B cell (primary cell): ENCODE measurements around the gene COQ2. TPM values are rescaled to one million over a fixed set of nuclear protein-coding genes. Genes with fewer than 3 reads are reported as not detected.
A peak's percentile ranks its signal among the peaks of the same experiment; 100 is the strongest.

ENCODE experiments used
- ATAC-seq: fragments of 200-7000 bp; cut with Tn5 transposase; one replicate; pipeline ENCODE4 v1.10.0; 2021; ENCODE audit warnings: low read depth, mild to moderate bottlenecking, moderate number of reproducible peaks, moderate library complexity
- CTCF ChIA-PET: fragments of 350-600 bp; sonication (Branson Sonifier 250); formaldehyde crosslinking; loops from one replicate; lab custom pipeline; 2021; ENCODE audit warnings: antibody characterized with exemption, inconsistent platforms; lab: Charles Lee
- POLR2A ChIA-PET: fragments of 350-600 bp; sonication (Branson Sonifier 250); formaldehyde crosslinking; loops from one replicate; lab custom pipeline; 2021; ENCODE audit warnings: antibody characterized with exemption; lab: Charles Lee
- DNase-seq: peaks from one replicate; pipeline ENCODE4 v3.0.0; 2013
- H2AFZ ChIP-seq: 2 replicates; pipeline ENCODE4 v1.6.1; 2012; ENCODE audit warnings: mild to moderate bottlenecking, low read depth, low read length; ENCODE audit not compliant: insufficient read depth, poor library complexity, severe bottlenecking
- H3K27ac ChIP-seq, 2 donors: 1 replicate in 1 of 2; 2 replicates in 1 of 2; pipeline ENCODE4 v1.5.1; 2012 to 2013; ENCODE audit warnings: low read length in 2 of 2, mild to moderate bottlenecking in 2 of 2, moderate library complexity in 1 of 2
- H3K27me3 ChIP-seq, 4 experiments: fragments of 200-600 bp in 1 of 4; sonication (generic) in 1 of 4; replicated peaks in 1 of 4; 1 replicate in 2 of 4; 2 replicates in 2 of 4; pipeline versions ENCODE4 v1.6.1 to v1.7.0; 2013 to 2016; ENCODE audit warnings: low read length in 3 of 4, mild to moderate bottlenecking in 2 of 4, mixed read lengths in 1 of 4, moderate library complexity in 1 of 4; ENCODE audit not compliant: insufficient read depth in 4 of 4, control insufficient read depth in 3 of 4; ENCODE audit errors: control extremely low read depth in 1 of 4
- H3K36me3 ChIP-seq, 2 experiments: replicated peaks in 1 of 2; 1 replicate in 1 of 2; 2 replicates in 1 of 2; pipeline versions ENCODE4 v1.6.1 to v1.7.1; 2013; ENCODE audit warnings: low read length in 1 of 2; ENCODE audit not compliant: insufficient read depth in 2 of 2, control insufficient read depth in 1 of 2; ENCODE audit errors: control extremely low read depth in 1 of 2, extremely low read depth in 1 of 2
- H3K4me1 ChIP-seq, 2 donors: fragments of 200-600 bp in 1 of 2; sonication (generic) in 1 of 2; 1 replicate in 1 of 2; 2 replicates in 1 of 2; pipeline versions ENCODE4 v1.5.1 to v1.6.1; 2013 to 2017; ENCODE audit warnings: low read length in 2 of 2; ENCODE audit not compliant: control insufficient read depth in 2 of 2, insufficient read depth in 2 of 2
- H3K4me2 ChIP-seq: replicated peaks from 2 replicates; pipeline ENCODE3; 2012; ENCODE audit warnings: mild to moderate bottlenecking, low read depth, low read length; ENCODE audit not compliant: poor library complexity, severe bottlenecking
- H3K4me3 ChIP-seq, 5 experiments: fragments of 200-600 bp in 1 of 5; sonication (generic) in 1 of 5; 1 replicate in 3 of 5; 2 replicates in 2 of 5; pipeline versions ENCODE4 v1.5.1 to v1.7.0; 2011 to 2016; ENCODE audit warnings: low read length in 4 of 5, mild to moderate bottlenecking in 4 of 5, low read depth in 2 of 5, control low read depth in 1 of 5, moderate library complexity in 1 of 5; ENCODE audit not compliant: insufficient read depth in 1 of 5; ENCODE audit errors: control extremely low read depth in 1 of 5, extremely low read depth in 1 of 5
- H3K79me2 ChIP-seq: fragments of 200-600 bp; sonication (generic); one replicate; pipeline ENCODE4 v1.6.0; 2016; ENCODE audit warnings: low read length; ENCODE audit not compliant: control insufficient read depth, insufficient read depth
- H3K9ac ChIP-seq: fragments of 200-600 bp; sonication (generic); 2 replicates; pipeline ENCODE4 v1.6.1; 2017; ENCODE audit warnings: mild to moderate bottlenecking, low read length, moderate library complexity
- H3K9me3 ChIP-seq, 3 donors: one replicate each; pipeline versions ENCODE4 v1.6.1 to v1.7.1; 2013; ENCODE audit warnings: low read length in 2 of 3; ENCODE audit not compliant: control insufficient read depth in 2 of 3, insufficient read depth in 1 of 3; ENCODE audit errors: control extremely low read depth in 1 of 3
- H4K20me1 ChIP-seq: 2 replicates; pipeline ENCODE4 v1.6.0; 2012; ENCODE audit warnings: mild to moderate bottlenecking, low read length; ENCODE audit not compliant: insufficient read depth, control insufficient read depth, poor library complexity, severe bottlenecking
- H3K27ac Mint-ChIP-seq: one replicate; pipeline ENCODE4 v1.8.0; 2021; ENCODE audit warnings: mixed read lengths
- H3K27me3 Mint-ChIP-seq: one replicate; pipeline ENCODE4 v1.8.0; 2021; ENCODE audit warnings: mixed read lengths
- H3K4me1 Mint-ChIP-seq: one replicate; pipeline ENCODE4 v1.8.0; 2021; ENCODE audit warnings: mixed read lengths
- H3K4me3 Mint-ChIP-seq: one replicate; pipeline ENCODE4 v1.8.0; 2021; ENCODE audit warnings: mixed read lengths
- H3K9me3 Mint-ChIP-seq: one replicate; pipeline ENCODE4 v1.8.0; 2022; ENCODE audit warnings: mixed read lengths; ENCODE audit not compliant: insufficient read depth
- EZH2 ChIP-seq: IDR thresholded peaks from 2 replicates; pipeline ENCODE4 v1.6.1; 2012; ENCODE audit warnings: borderline replicate concordance, low read depth, mild to moderate bottlenecking, moderate library complexity, low read length; ENCODE audit not compliant: insufficient read depth, poor library complexity, severe bottlenecking
- WGBS: methylation state at CpG from one replicate; pipeline ENCODE4 v1.1.5; 2013; ENCODE audit warnings: missing lambda C conversion rate; ENCODE audit not compliant: insufficient coverage; 5-methylcytosine and 5-hydroxymethylcytosine counted together
- intact Hi-C: fragments of 100-400 bp; cut with micrococcal nuclease; formaldehyde crosslinking; loops from one replicate; pipeline ENCODE4 v1.10.0; 2022
- polyA plus RNA-seq: library from polyadenylated mRNA; depleted of rRNA; stranded (reverse); fragments of >200 nt; gene quantifications from 2 replicates; pipeline ENCODE4 v1.2.3, GENCODE V29; 2012
- total RNA-seq, 2 donors: library from RNA; stranded (reverse); fragments of 120-200 nt in 1 of 2; gene quantifications; 1 replicate in 1 of 2; 2 replicates in 1 of 2; pipeline versions ENCODE4 v1.2.3 to v1.2.4, GENCODE V29; 2013 to 2022
- TF ChIP-seq, protein P1 (sequence below): fragments of 200-600 bp; IDR thresholded peaks from one replicate; pipeline ENCODE4 v1.8.0; 2022; ENCODE audit warnings: antibody characterized with exemption, mild to moderate bottlenecking

COQ2 gene
- total and polyA plus RNA-seq, 2 donors (not counting 1 experiment from before 2014, with no cell fraction given), result 8.1 to 27.9 TPM

DNA sequence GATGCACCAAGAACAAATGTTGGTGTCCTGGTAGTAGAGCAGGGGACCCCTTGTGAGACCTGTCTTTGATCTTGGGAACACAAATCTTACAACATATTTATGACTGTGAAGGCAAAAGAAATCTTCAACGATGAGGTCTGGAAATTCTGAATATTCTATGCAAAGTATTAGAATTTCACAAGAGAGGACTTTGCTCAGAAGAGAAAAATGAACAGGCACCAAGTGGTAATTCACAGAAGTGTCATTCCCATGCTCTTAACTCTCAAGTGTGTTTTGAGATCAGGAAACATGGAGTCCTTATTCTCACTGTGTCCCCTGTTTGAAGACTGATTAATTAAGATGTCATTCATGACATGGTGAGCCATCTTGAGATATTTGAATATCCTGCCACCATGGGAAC lies 52.5 kb downstream of the COQ2 start:
- Histone ChIP-seq H3K9ac (no peak overlapping the region), H4K20me1 (no peaks in the 10 kb centered on the region), H3K4me1 (peaks cover 29 to 39% of the 10 kb centered on the region in 2 donors), H3K4me2 (peak overlapping the region; percentile 41), H3K27ac (peak overlapping the region in 1 of 2 donors; percentile 5), H3K79me2 (no peaks in the 10 kb centered on the region), H3K27me3 (no peaks in the 10 kb centered on the region), H2AFZ (no peak overlapping the region), H3K36me3 (no peaks in the 10 kb centered on the region), H3K4me3 (no peak overlapping the region), H3K9me3 (no peaks in the 10 kb centered on the region)
- ATAC-seq (no peak), DNase-seq (no peak)
- TF ChIP-seq EZH2, result no peak
- TF ChIP-seq, protein P1, sequence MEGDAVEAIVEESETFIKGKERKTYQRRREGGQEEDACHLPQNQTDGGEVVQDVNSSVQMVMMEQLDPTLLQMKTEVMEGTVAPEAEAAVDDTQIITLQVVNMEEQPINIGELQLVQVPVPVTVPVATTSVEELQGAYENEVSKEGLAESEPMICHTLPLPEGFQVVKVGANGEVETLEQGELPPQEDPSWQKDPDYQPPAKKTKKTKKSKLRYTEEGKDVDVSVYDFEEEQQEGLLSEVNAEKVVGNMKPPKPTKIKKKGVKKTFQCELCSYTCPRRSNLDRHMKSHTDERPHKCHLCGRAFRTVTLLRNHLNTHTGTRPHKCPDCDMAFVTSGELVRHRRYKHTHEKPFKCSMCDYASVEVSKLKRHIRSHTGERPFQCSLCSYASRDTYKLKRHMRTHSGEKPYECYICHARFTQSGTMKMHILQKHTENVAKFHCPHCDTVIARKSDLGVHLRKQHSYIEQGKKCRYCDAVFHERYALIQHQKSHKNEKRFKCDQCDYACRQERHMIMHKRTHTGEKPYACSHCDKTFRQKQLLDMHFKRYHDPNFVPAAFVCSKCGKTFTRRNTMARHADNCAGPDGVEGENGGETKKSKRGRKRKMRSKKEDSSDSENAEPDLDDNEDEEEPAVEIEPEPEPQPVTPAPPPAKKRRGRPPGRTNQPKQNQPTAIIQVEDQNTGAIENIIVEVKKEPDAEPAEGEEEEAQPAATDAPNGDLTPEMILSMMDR, result no peak
- Mint-ChIP-seq H3K9me3 (no peaks in the 10 kb centered on the region), H3K27ac (peak overlapping the region; percentile 81), H3K4me3 (peak overlapping the region; percentile 59), H3K4me1 (peaks cover 52% of the 10 kb centered on the region), H3K27me3 (no peaks in the 10 kb centered on the region)
- WGBS, result 60% methylated on average over 1 of the region's 1 CpG
- POLR2A ChIA-PET, result no interaction called here
- CTCF ChIA-PET, result interaction anchor here (1.3 kb wide), 1 partner anchor 21 kb away, joined by 4 read pairs; no protein-coding TSS in a partner anchor
- intact Hi-C loops, result loop anchor here (5.0 kb wide), 1 partner anchor 55 kb away; no protein-coding TSS in a partner anchor

DNA sequence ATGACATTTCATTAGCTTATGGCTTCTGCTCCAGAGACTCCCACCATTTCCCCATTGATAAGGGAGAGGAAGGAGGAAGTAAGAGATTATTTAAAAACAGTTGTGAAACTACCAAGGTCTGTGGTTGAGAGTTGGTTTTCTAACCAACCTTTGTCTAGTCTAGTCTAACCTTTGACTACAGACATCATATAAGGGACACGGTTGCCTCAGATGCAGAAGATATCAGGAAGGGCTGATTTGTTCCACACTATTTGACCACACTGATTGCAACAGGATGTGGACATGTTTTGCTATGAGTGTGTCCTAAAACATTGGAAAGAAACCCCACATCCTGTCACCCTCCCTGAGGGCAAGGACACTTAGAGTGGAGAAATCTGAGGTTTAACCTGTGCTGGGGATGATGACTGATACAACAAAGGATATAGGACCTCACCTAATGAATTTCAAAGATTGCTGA lies 53.0 kb downstream of the COQ2 start:
- Mint-ChIP-seq H3K4me3 (peak overlapping the region; percentile 59), H3K4me1 (peaks cover 53% of the 10 kb centered on the region), H3K9me3 (no peaks in the 10 kb centered on the region), H3K27me3 (no peaks in the 10 kb centered on the region), H3K27ac (peak overlapping the region; percentile 81)
- ChIA-PET CTCF (interaction anchor here (0.9 kb wide), 1 partner anchor 147 kb away, joined by 3 read pairs; no protein-coding TSS in a partner anchor), POLR2A (interaction anchor here (0.5 kb wide), 1 partner anchor 17 kb away, joined by 7 read pairs; no protein-coding TSS in a partner anchor)
- no peak overlapping the region for H3K4me3 ChIP-seq
- no peaks in the 10 kb centered on the region for H4K20me1 ChIP-seq
- H3K36me3 ChIP-seq, result no peaks in the 10 kb centered on the region
- no peaks in the 10 kb centered on the region for H3K9me3 ChIP-seq
- TF ChIP-seq, protein P1, result no peak
- no peak for TF ChIP-seq EZH2
- peak overlapping the region in 1 of 2 donors; percentile 5 for H3K27ac ChIP-seq
- no peak overlapping the region for H3K9ac ChIP-seq
- H3K27me3 ChIP-seq, result no peaks in the 10 kb centered on the region
- peak; percentile 58 for ATAC-seq
- no peaks in the 10 kb centered on the region for H3K79me2 ChIP-seq
- intact Hi-C loops, result loop anchor here (1.0 to 5.0 kb wide), 2 partner anchors 14 to 54 kb away; no protein-coding TSS in a partner anchor
- H2AFZ ChIP-seq, result no peak overlapping the region
- H3K4me2 ChIP-seq, result peak overlapping the region; percentile 41
- DNase-seq, result peak; percentile 57
- peaks cover 29 to 39% of the 10 kb centered on the region in 2 donors for H3K4me1 ChIP-seq
- no CpG with 5 or more reads among the region's 1 CpG for WGBS
